Osteoblast (primary cell): ENCODE measurements around the gene JARID2. TPM values are rescaled to one million over a fixed set of nuclear protein-coding genes. Genes with fewer than 3 reads are reported as not detected.

Experiments
- DNase-seq: peaks from one replicate; pipeline ENCODE4 v3.0.0; 2011; ENCODE audit warnings: low spot score, mixed read lengths; ENCODE audit not compliant: insufficient read length; ENCODE audit errors: missing footprints
- H2AFZ ChIP-seq: 2 replicates; pipeline ENCODE4 v1.6.0; 2011; ENCODE audit warnings: mild to moderate bottlenecking, low read length
- H3K27ac ChIP-seq: 2 replicates; pipeline ENCODE4 v1.5.1; 2011; ENCODE audit warnings: mild to moderate bottlenecking, low read depth, low read length, moderate library complexity
- H3K27me3 ChIP-seq: 2 replicates; pipeline ENCODE4 v1.6.0; 2012; ENCODE audit warnings: mild to moderate bottlenecking, control low read depth, inconsistent platforms, low read length, moderate library complexity; ENCODE audit not compliant: insufficient read depth
- H3K36me3 ChIP-seq: 2 replicates; pipeline ENCODE4 v1.5.1; 2011; ENCODE audit warnings: mild to moderate bottlenecking, low read length, control low read depth, moderate library complexity; ENCODE audit not compliant: insufficient read depth
- H3K4me1 ChIP-seq: 2 replicates; pipeline ENCODE4 v1.5.1; 2011; ENCODE audit warnings: mild to moderate bottlenecking, low read length, control low read depth, moderate library complexity; ENCODE audit not compliant: insufficient read depth
- H3K4me2 ChIP-seq: 2 replicates; pipeline ENCODE4 v1.6.0; 2011; ENCODE audit warnings: mild to moderate bottlenecking, low read length; ENCODE audit not compliant: insufficient read depth
- H3K4me3 ChIP-seq: fragments of 200-600 bp; sonication (generic); 3 replicates; pipeline ENCODE4 v1.5.1; 2012; ENCODE audit warnings: mild to moderate bottlenecking, low read length, inconsistent platforms; ENCODE audit not compliant: insufficient read depth
- H3K79me2 ChIP-seq: 2 replicates; pipeline ENCODE4 v1.6.0; 2012; ENCODE audit warnings: mild to moderate bottlenecking, low read length, control low read depth, inconsistent platforms; ENCODE audit not compliant: insufficient read depth
- H3K9me3 ChIP-seq: 2 replicates; pipeline ENCODE4 v1.5.1; 2011; ENCODE audit warnings: low read depth, low read length, control low read depth
- H4K20me1 ChIP-seq: 2 replicates; pipeline ENCODE4 v1.6.0; 2012; ENCODE audit warnings: mild to moderate bottlenecking, low read length, control low read depth; ENCODE audit not compliant: insufficient read depth
- total RNA-seq: library from RNA; depleted of rRNA; stranded (reverse); fragments of >200 nt; gene quantifications from 2 replicates; pipeline ENCODE4 v1.2.3, GENCODE V29; 2012
- TF ChIP-seq, protein P1 (sequence below): IDR thresholded peaks from 2 replicates; pipeline ENCODE4 v1.5.1; 2011; ENCODE audit warnings: mild to moderate bottlenecking, low read depth, low read length, moderate library complexity; ENCODE audit errors: extremely low read depth

The JARID2 gene
- total RNA-seq, 1 donor, result 10.5 TPM

DNA sequence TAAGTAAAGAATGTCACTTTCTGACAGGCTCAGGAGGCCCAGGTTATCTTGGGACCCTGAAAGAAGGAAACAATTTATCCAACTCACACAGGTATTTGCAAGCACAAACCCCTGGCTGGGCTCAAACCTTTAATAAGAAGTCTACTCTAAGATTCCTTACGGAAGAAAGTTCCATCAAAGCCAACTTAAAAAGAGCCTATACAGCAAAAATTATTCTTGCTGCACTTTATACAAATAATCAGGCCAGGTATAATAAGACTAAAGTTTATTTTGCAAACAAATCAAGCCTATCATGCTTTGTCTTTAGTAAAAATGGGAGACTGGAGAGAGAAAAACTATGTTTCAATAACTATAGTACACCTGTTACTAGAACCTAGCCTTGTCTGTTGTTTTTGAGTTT lies 314.8 kb downstream of the JARID2 start:
- no peak overlapping the region for H3K4me2 ChIP-seq
- no peaks in the 10 kb centered on the region for H3K79me2 ChIP-seq
- peaks cover 3% of the 10 kb centered on the region for H4K20me1 ChIP-seq
- no peaks in the 10 kb centered on the region for H3K9me3 ChIP-seq
- H3K27ac ChIP-seq, result no peak overlapping the region
- no peaks in the 10 kb centered on the region for H3K4me1 ChIP-seq
- no peak overlapping the region for H3K4me3 ChIP-seq
- no peaks in the 10 kb centered on the region for H3K27me3 ChIP-seq
- no peaks in the 10 kb centered on the region for H3K36me3 ChIP-seq
- DNase-seq, result no peak
- TF ChIP-seq, protein P1, sequence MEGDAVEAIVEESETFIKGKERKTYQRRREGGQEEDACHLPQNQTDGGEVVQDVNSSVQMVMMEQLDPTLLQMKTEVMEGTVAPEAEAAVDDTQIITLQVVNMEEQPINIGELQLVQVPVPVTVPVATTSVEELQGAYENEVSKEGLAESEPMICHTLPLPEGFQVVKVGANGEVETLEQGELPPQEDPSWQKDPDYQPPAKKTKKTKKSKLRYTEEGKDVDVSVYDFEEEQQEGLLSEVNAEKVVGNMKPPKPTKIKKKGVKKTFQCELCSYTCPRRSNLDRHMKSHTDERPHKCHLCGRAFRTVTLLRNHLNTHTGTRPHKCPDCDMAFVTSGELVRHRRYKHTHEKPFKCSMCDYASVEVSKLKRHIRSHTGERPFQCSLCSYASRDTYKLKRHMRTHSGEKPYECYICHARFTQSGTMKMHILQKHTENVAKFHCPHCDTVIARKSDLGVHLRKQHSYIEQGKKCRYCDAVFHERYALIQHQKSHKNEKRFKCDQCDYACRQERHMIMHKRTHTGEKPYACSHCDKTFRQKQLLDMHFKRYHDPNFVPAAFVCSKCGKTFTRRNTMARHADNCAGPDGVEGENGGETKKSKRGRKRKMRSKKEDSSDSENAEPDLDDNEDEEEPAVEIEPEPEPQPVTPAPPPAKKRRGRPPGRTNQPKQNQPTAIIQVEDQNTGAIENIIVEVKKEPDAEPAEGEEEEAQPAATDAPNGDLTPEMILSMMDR, result no peak
- H2AFZ ChIP-seq, result no peak overlapping the region

DNA sequence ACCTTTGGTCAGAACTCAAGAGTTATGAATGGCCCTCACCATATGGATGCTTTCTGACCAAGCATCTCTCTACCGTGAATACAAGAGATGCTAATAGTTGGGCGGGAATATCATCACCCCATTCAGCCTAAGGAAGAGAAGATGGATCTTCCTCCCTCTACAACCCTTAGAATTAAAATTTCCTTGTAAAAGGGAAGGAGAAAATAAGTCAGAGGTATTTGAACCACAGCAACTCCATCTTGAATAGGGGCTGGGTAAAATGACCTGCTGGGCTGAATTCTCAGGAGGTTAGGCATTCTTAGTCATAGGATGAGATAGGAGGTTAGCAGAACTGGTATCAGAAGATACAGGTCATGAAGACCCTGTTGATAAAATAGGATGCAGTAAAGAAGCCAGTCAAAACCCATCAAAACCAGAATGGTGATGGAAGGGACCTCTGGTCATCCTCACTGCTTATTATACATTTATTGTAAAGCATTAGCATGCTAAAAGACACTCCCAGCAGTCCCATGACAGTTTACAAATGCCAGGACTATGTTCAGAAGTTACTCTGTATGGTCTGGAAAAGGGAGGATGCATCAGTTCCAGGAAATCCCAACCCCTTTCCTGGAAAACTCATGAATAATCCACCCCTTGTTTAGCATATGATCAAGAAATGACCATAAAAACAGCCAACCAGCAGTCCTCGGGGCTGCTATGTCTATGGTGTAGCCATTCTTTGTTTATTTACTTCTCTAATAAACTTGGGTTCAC lies 315.8 kb downstream of the JARID2 start:
- Histone ChIP-seq H3K79me2 (no peaks in the 10 kb centered on the region), H4K20me1 (peaks cover 3% of the 10 kb centered on the region), H3K4me2 (no peak overlapping the region), H3K27ac (no peak overlapping the region), H3K4me3 (no peak overlapping the region), H3K27me3 (no peaks in the 10 kb centered on the region), H3K4me1 (no peaks in the 10 kb centered on the region), H3K36me3 (no peaks in the 10 kb centered on the region), H3K9me3 (no peaks in the 10 kb centered on the region), H2AFZ (no peak overlapping the region)
- no peak for DNase-seq
- TF ChIP-seq, protein P1, result no peak

DNA sequence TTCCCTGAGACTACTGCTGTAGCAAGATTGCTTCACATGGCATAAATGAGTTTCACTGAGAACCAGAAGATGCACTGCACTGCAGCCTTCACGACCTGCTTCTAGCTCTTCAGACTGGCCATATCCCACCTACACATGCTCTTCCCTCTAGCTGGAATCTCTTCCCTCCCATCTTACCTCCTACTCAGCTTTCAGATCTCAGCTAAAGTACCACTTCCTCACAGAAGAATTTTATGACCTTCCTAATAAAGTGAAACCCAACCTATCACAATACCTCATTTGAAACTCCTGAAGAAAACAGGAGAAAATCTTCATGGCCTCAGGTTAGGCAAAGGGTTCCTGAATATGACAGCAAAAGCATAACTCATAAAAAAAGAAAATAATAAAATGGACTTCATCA lies 317.1 kb downstream of the JARID2 start:
- H2AFZ ChIP-seq, result no peak overlapping the region
- no peaks in the 10 kb centered on the region for H3K27me3 ChIP-seq
- DNase-seq, result no peak
- no peaks in the 10 kb centered on the region for H3K36me3 ChIP-seq
- H3K4me1 ChIP-seq, result no peaks in the 10 kb centered on the region
- H3K79me2 ChIP-seq, result no peaks in the 10 kb centered on the region
- H3K9me3 ChIP-seq, result no peaks in the 10 kb centered on the region
- no peak overlapping the region for H3K27ac ChIP-seq
- no peak overlapping the region for H3K4me2 ChIP-seq
- TF ChIP-seq, protein P1, result no peak
- H4K20me1 ChIP-seq, result peaks cover 3% of the 10 kb centered on the region
- H3K4me3 ChIP-seq, result no peak overlapping the region

DNA sequence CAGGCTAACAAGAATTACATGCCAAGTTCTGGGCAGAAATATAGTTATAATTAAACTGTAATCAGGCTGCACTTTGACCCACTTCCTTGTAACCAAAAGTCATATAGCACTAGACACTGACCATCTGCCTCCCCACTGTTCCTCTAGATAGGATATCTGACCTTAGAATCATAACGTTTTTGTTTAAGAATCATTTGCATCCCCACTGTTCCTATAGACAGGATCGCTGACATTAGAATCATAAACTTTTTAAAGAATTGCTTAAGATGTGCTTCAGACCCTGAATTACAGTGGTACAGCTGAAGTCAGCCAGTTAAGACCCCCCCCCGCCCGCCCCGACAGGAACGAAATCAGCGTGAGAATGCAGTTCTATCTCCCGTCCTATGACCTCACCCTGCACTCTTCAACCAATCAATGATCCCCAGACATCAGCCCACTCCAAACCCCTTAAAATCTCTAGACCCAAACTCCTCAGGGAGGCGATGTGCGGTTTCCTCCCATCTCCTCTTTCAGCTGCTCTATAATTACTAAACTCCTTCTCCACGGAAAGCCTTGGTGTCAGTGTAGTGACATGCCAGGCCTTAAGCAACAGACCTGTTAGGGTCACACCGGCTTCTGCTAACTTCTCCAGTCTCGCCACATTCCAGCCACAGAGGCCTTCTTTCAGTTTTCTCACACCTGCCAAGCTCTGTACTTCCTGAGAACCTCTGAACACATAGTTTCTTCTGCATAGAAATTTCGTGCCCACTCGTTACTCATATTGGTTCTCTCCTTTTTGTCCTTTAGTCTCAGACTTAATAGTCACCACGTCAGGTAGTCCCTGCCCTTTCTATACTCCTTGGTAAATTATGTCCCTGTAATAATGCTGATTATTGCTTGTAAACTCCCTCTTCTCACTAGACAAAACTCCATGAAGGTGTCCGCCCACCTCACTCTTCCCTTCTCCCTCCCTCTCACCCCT lies 323.4 kb downstream of the JARID2 start:
- no peak for DNase-seq
- H3K9me3 ChIP-seq, result no peaks in the 10 kb centered on the region
- no peaks in the 10 kb centered on the region for H3K79me2 ChIP-seq
- H3K4me2 ChIP-seq, result peak overlapping the region; percentile 49
- TF ChIP-seq, protein P1, result no peak
- no peak overlapping the region for H3K4me3 ChIP-seq
- H3K27me3 ChIP-seq, result no peaks in the 10 kb centered on the region
- H3K4me1 ChIP-seq, result no peaks in the 10 kb centered on the region
- no peaks in the 10 kb centered on the region for H4K20me1 ChIP-seq
- no peak overlapping the region for H3K27ac ChIP-seq
- no peaks in the 10 kb centered on the region for H3K36me3 ChIP-seq
- peak overlapping the region; percentile 43 for H2AFZ ChIP-seq
